OCI-LY1 (cell line): ENCODE results near the gene AMH.

Experiments
- H2AFZ ChIP-seq: fragments of 200-600 bp; sonication (generic), shearing (Covaris generic); 2 replicates; pipeline ENCODE4 v1.6.0; 2014; ENCODE audit warnings: antibody characterized with exemption, mild to moderate bottlenecking, low read length
- H3F3A ChIP-seq: fragments of 200-600 bp; sonication (generic), shearing (Covaris generic); 2 replicates; pipeline ENCODE4 v1.6.0; 2014; ENCODE audit warnings: mild to moderate bottlenecking, antibody characterized with exemption, low read length, moderate library complexity; ENCODE audit not compliant: insufficient read depth
- H3K27ac ChIP-seq: fragments of 200-600 bp; sonication (generic); 2 replicates; pipeline ENCODE4 v1.5.1; 2014; ENCODE audit warnings: low read length, mixed run types, mild to moderate bottlenecking, low read depth; ENCODE audit not compliant: poor library complexity, severe bottlenecking
- H3K27me3 ChIP-seq: fragments of 200-600 bp; sonication (generic); 2 replicates; pipeline ENCODE4 v1.6.0; 2014; ENCODE audit warnings: antibody characterized with exemption, mild to moderate bottlenecking, low read length, moderate library complexity; ENCODE audit not compliant: insufficient read depth
- H3K36me3 ChIP-seq: fragments of 200-600 bp; sonication (generic); 2 replicates; pipeline ENCODE4 v1.6.1; 2014; ENCODE audit warnings: mild to moderate bottlenecking, antibody characterized with exemption, low read length, moderate library complexity, mixed read lengths; ENCODE audit not compliant: insufficient read depth
- H3K4me1 ChIP-seq: fragments of 200-600 bp; sonication (generic); 2 replicates; pipeline ENCODE4 v1.5.1; 2014; ENCODE audit warnings: mild to moderate bottlenecking, low read length, moderate library complexity; ENCODE audit not compliant: insufficient read depth, severe bottlenecking
- H3K4me2 ChIP-seq: fragments of 200-600 bp; sonication (generic), shearing (Covaris generic); 2 replicates; pipeline ENCODE4 v1.6.1; 2014; ENCODE audit warnings: low read length
- H3K4me3 ChIP-seq: fragments of 200-600 bp; sonication (generic); 2 replicates; pipeline ENCODE4 v1.5.1; 2014; ENCODE audit warnings: low read length, low read depth, mild to moderate bottlenecking, mixed read lengths; ENCODE audit not compliant: poor library complexity, severe bottlenecking
- H3K79me2 ChIP-seq: fragments of 200-600 bp; shearing (Covaris generic); 2 replicates; pipeline ENCODE4 v1.6.1; 2016; ENCODE audit warnings: mixed run types, low read length, mixed read lengths; ENCODE audit not compliant: insufficient read depth
- H3K9ac ChIP-seq: fragments of 200-600 bp; sonication (generic), shearing (Covaris generic); 2 replicates; pipeline ENCODE4 v1.6.1; 2014; ENCODE audit warnings: mild to moderate bottlenecking, low read length, mixed read lengths
- H3K9me2 ChIP-seq: fragments of 200-600 bp; sonication (generic), shearing (Covaris generic); 2 replicates; pipeline ENCODE4 v1.6.1; 2014; ENCODE audit warnings: low read depth, mild to moderate bottlenecking, low read length, mixed read lengths
- H3K9me3 ChIP-seq: fragments of 200-600 bp; shearing (Covaris generic); 2 replicates; pipeline ENCODE4 v1.6.1; 2014; ENCODE audit warnings: low read length, mixed read lengths
- H4K20me1 ChIP-seq: fragments of 200-600 bp; sonication (generic), shearing (Covaris generic); 2 replicates; pipeline ENCODE4 v1.6.0; 2016; ENCODE audit warnings: mild to moderate bottlenecking, low read length; ENCODE audit not compliant: insufficient read depth
- CTCF ChIP-seq: fragments of 200-600 bp; sonication (generic), shearing (Covaris generic); IDR thresholded peaks from 2 replicates; pipeline ENCODE4 v1.5.1; 2017; ENCODE audit warnings: mild to moderate bottlenecking, antibody characterized with exemption, low read length, moderate library complexity, mixed read lengths
- EZH2 ChIP-seq: fragments of 200-600 bp; sonication (generic), shearing (Covaris generic); IDR thresholded peaks from 2 replicates; pipeline ENCODE4 v1.8.0; 2017; ENCODE audit warnings: borderline replicate concordance, mixed run types, mild to moderate bottlenecking, antibody characterized with exemption, low read length, moderate library complexity, mixed read lengths

Gene AMH

GRCh38 chr19:2260341-2260805, 11.2 kb downstream of the AMH start:
- Histone ChIP-seq H3K4me3 (no peak overlapping the region), H3K9me2 (no peaks in the 10 kb centered on the region), H3K4me2 (no peak overlapping the region), H3F3A (no peaks in the 10 kb centered on the region), H3K9me3 (no peaks in the 10 kb centered on the region), H4K20me1 (no peaks in the 10 kb centered on the region), H3K4me1 (peaks cover 35% of the 10 kb centered on the region), H3K27ac (peak overlapping the region; percentile 31), H3K79me2 (no peaks in the 10 kb centered on the region), H3K27me3 (no peaks in the 10 kb centered on the region), H3K36me3 (no peaks in the 10 kb centered on the region), H2AFZ (no peak overlapping the region), H3K9ac (no peak overlapping the region)
- TF ChIP-seq CTCF (no peak), EZH2 (no peak)

- Histone ChIP-seq H3K79me2 (no peaks in the 10 kb centered on the region), H3K27ac (peak overlapping the region; percentile 28), H3K9ac (no peak overlapping the region), H3K4me1 (peaks cover 34% of the 10 kb centered on the region), H3K36me3 (no peaks in the 10 kb centered on the region), H3K9me2 (no peaks in the 10 kb centered on the region), H2AFZ (no peak overlapping the region), H3K4me2 (no peak overlapping the region), H3K27me3 (no peaks in the 10 kb centered on the region), H3K9me3 (no peaks in the 10 kb centered on the region), H4K20me1 (no peaks in the 10 kb centered on the region), H3F3A (no peaks in the 10 kb centered on the region), H3K4me3 (no peak overlapping the region)
- TF ChIP-seq CTCF (peak; percentile 43; the same call in 1 of the 2 replicates), EZH2 (no peak)
These were observed 12.5 kb downstream of the AMH start for GRCh38 chr19:2261438-2262172.

GRCh38 chr19:2266183-2266993, 17.3 kb downstream of the AMH start:
- H3F3A ChIP-seq: peaks cover under 1% of the 10 kb centered on the region; the same call in 1 of the 2 replicates
- peak overlapping the region; percentile 79 for H3K27ac ChIP-seq
- no peaks in the 10 kb centered on the region for H3K9me2 ChIP-seq
- H3K9me3 ChIP-seq: no peaks in the 10 kb centered on the region
- H3K4me1 ChIP-seq: peaks cover 39% of the 10 kb centered on the region
- peaks cover 17% of the 10 kb centered on the region for H3K36me3 ChIP-seq
- no peaks in the 10 kb centered on the region for H3K27me3 ChIP-seq
- peak overlapping the region; percentile 8; the same call in 1 of the 2 replicates for H3K4me2 ChIP-seq
- TF ChIP-seq EZH2: no peak
- no peak for TF ChIP-seq CTCF
- no peak overlapping the region for H2AFZ ChIP-seq
- H3K4me3 ChIP-seq: no peak overlapping the region
- no peaks in the 10 kb centered on the region for H4K20me1 ChIP-seq
- H3K9ac ChIP-seq: peak overlapping the region; percentile 25; the same call in 1 of the 2 replicates
- H3K79me2 ChIP-seq: peaks cover 19% of the 10 kb centered on the region
